A549 (cell line): ENCODE results near the gene COLEC12. TPM values are rescaled to one million over a fixed set of nuclear protein-coding genes. Genes with fewer than 3 reads are reported as not detected.

Source experiments
- ATAC-seq, 2 experiments: fragments of 200-7000 bp in 1 of 2; fragments of >200 bp in 1 of 2; cut with Nextera tagmentation in 1 of 2; cut with Tn5 transposase in 1 of 2; 3 replicates each; pipeline versions ENCODE4 v1.8.0 to v1.9.1; 2018 to 2020; ENCODE audit warnings: mild to moderate bottlenecking in 1 of 2, moderate library complexity in 1 of 2
- CTCF ChIA-PET: fragments of 300-600 bp; sonication (Branson Sonifier 250); formaldehyde crosslinking; extraction: SDS; loops from one replicate; lab custom pipeline; 2021; ENCODE audit warnings: antibody characterized with exemption, inconsistent platforms; lab: Yijun Ruan, JAX
- POLR2A ChIA-PET: fragments of 350-600 bp; formaldehyde crosslinking; extraction: SDS; loops from one replicate; lab custom pipeline; 2021; ENCODE audit warnings: antibody characterized with exemption, inconsistent platforms; lab: Yijun Ruan, JAX
- DNase-seq, 2 experiments: peaks; one replicate each; pipeline versions ENCODE4 v3.0.0 to v3.0.0-alpha.2; 2011 to 2016; ENCODE audit warnings: low read depth in 1 of 2, low spot score in 1 of 2
- FAIRE-seq: peaks from 2 replicates; lab custom pipeline; 2011; peaks lifted over from hg19 to GRCh38; lab: Jason Lieb, UNC
- H3K27ac ChIP-seq, 2 experiments: fragments of >200 bp; sonication (Bioruptor Twin); formaldehyde crosslinking; 3 replicates each; pipeline ENCODE4 v1.5.1; 2016 to 2017
- H3K4me1 ChIP-seq: fragments of >200 bp; sonication (Bioruptor Twin); formaldehyde crosslinking; 3 replicates; pipeline ENCODE4 v1.6.1; 2016
- H3K4me2 ChIP-seq: fragments of >200 bp; sonication (Bioruptor Twin); formaldehyde crosslinking; 3 replicates; pipeline ENCODE4 v1.6.1; 2016
- H3K4me3 ChIP-seq: fragments of >200 bp; sonication (Bioruptor Twin); formaldehyde crosslinking; 3 replicates; pipeline ENCODE4 v1.5.1; 2016
- H3K9me3 ChIP-seq: fragments of >200 bp; sonication (Bioruptor Twin); formaldehyde crosslinking; 3 replicates; pipeline ENCODE4 v1.6.1; 2016
- ATOH8 ChIP-seq: fragments of 250-450 bp; sonication (Bioruptor Pico); IDR thresholded peaks from 2 replicates; pipeline ENCODE4 v1.5.0; 2020; ENCODE audit warnings: low read depth, mild to moderate bottlenecking, moderate library complexity
- BCL3 ChIP-seq: fragments of >200 bp; sonication (Bioruptor Twin); formaldehyde crosslinking; IDR thresholded peaks from 3 replicates; pipeline ENCODE4 v1.6.1; 2016
- CBX2 ChIP-seq: fragments of 200-600 bp; sonication (generic); IDR thresholded peaks from 2 replicates; pipeline ENCODE4 v1.6.1; 2016; ENCODE audit warnings: low read depth, mild to moderate bottlenecking, borderline replicate concordance
- CBX8 ChIP-seq: fragments of 200-600 bp; sonication (generic); IDR thresholded peaks from 2 replicates; pipeline ENCODE4 v1.6.1; 2016
- CHD4 ChIP-seq: fragments of 200-600 bp; sonication (generic); IDR thresholded peaks from 2 replicates; pipeline ENCODE4 v1.6.1; 2016; ENCODE audit warnings: antibody characterized with exemption, mild to moderate bottlenecking, borderline replicate concordance
- ELK1 ChIP-seq: fragments of 150-350 bp; IDR thresholded peaks from 2 replicates; pipeline ENCODE4 v1.6.1; 2014; ENCODE audit warnings: low read depth, mild to moderate bottlenecking, low read length
- EP300 ChIP-seq, 2 experiments: fragments of >200 bp; sonication (Bioruptor Twin); formaldehyde crosslinking; IDR thresholded peaks; 2 replicates in 1 of 2; 3 replicates in 1 of 2; pipeline ENCODE4 v1.6.1; 2016 to 2017
- FOSB ChIP-seq: fragments of 250-450 bp; sonication (Bioruptor Pico); IDR thresholded peaks from 2 replicates; pipeline ENCODE4 v1.5.0; 2020; ENCODE audit warnings: mild to moderate bottlenecking, moderate library complexity
- FOSL2 ChIP-seq, 2 experiments: fragments of 450-650 bp in 1 of 2; fragments of >200 bp in 1 of 2; sonication (Bioruptor Twin) in 1 of 2; formaldehyde crosslinking; IDR thresholded peaks; 2 replicates each; pipeline versions ENCODE4 v1.5.0 to v1.6.1; 2016 to 2020; ENCODE audit warnings: mild to moderate bottlenecking in 1 of 2, moderate library complexity in 1 of 2
- HEYL ChIP-seq: fragments of 250-450 bp; sonication (Bioruptor Pico); IDR thresholded peaks from 2 replicates; pipeline ENCODE4 v1.8.0; 2021; ENCODE audit warnings: mild to moderate bottlenecking, moderate library complexity
- HMGXB4 ChIP-seq: fragments of 250-450 bp; sonication (Bioruptor Pico); IDR thresholded peaks from 2 replicates; pipeline ENCODE4 v1.5.0; 2021; ENCODE audit warnings: mild to moderate bottlenecking, moderate library complexity, borderline replicate concordance
- HOXB13 ChIP-seq: fragments of 250-450 bp; sonication (Bioruptor Pico); IDR thresholded peaks from 2 replicates; pipeline ENCODE4 v1.5.0; 2020; ENCODE audit warnings: low read depth, mild to moderate bottlenecking, moderate library complexity
- JUN ChIP-seq, 2 experiments: fragments of >200 bp; sonication (Bioruptor Twin); formaldehyde crosslinking; IDR thresholded peaks; 2 replicates in 1 of 2; 3 replicates in 1 of 2; pipeline ENCODE4 v1.6.1; 2016 to 2017
- KDM5A ChIP-seq: fragments of 200-600 bp; sonication (generic); IDR thresholded peaks from 2 replicates; pipeline ENCODE4 v1.6.1; 2016; ENCODE audit warnings: antibody characterized with exemption, mild to moderate bottlenecking
- MAFK ChIP-seq: fragments of 450-650 bp; IDR thresholded peaks from 2 replicates; pipeline ENCODE4 v1.6.1; 2014; ENCODE audit not compliant: partially characterized antibody
- NFE2L2 ChIP-seq: fragments of 150-350 bp; conservative IDR thresholded peaks from 2 replicates; pipeline ENCODE4 v1.6.1; 2014; ENCODE audit warnings: low read length
- NR3C1 ChIP-seq: fragments of >200 bp; sonication (Bioruptor Twin); formaldehyde crosslinking; IDR thresholded peaks from 3 replicates; pipeline ENCODE4 v1.6.1; 2017
- RAD21 ChIP-seq, 2 experiments: fragments of >200 bp in 1 of 2; sonication (Bioruptor Twin) in 1 of 2; formaldehyde crosslinking in 1 of 2; IDR thresholded peaks in 1 of 2; conservative IDR thresholded peaks in 1 of 2; 2 replicates in 1 of 2; 3 replicates in 1 of 2; pipeline ENCODE4 v1.6.1; 2012 to 2018; ENCODE audit warnings: inconsistent platforms in 1 of 2
- RNF2 ChIP-seq: fragments of 200-600 bp; sonication (generic); IDR thresholded peaks from 2 replicates; pipeline ENCODE4 v1.6.1; 2016; ENCODE audit warnings: low read depth, mild to moderate bottlenecking, antibody characterized with exemption, moderate library complexity, borderline replicate concordance
- SMC3 ChIP-seq: fragments of >200 bp; sonication (Bioruptor Twin); formaldehyde crosslinking; IDR thresholded peaks from 3 replicates; pipeline ENCODE4 v1.6.1; 2018; ENCODE audit warnings: inconsistent platforms
- ZFP36 ChIP-seq: fragments of 450-650 bp; IDR thresholded peaks from 2 replicates; pipeline ENCODE4 v1.6.1; 2014; ENCODE audit warnings: borderline replicate concordance; ENCODE audit not compliant: partially characterized antibody
- ZNF302 ChIP-seq: fragments of 250-450 bp; sonication (Bioruptor Pico); IDR thresholded peaks from 2 replicates; pipeline ENCODE4 v1.9.0; 2021; ENCODE audit warnings: inconsistent platforms, mild to moderate bottlenecking, moderate library complexity
- ZSCAN20 ChIP-seq: fragments of 250-450 bp; sonication (Bioruptor Pico); IDR thresholded peaks from 2 replicates; pipeline ENCODE4 v1.8.0; 2022; ENCODE audit warnings: mild to moderate bottlenecking, moderate library complexity
- WGBS: methylation state at CpG from one replicate; pipeline ENCODE4 v1.1.6; 2017; ENCODE audit errors: missing lambda C conversion rate; 5-methylcytosine and 5-hydroxymethylcytosine counted together
- polyA plus RNA-seq, 4 experiments: library from polyadenylated mRNA; depleted of rRNA in 3 of 4; stranded (reverse); fragments of >200 nt; fragmentation: RNase III in 1 of 4; extraction: RNeasy Plus Mini Kit Qiagen cat#74134 plus additional on column Dnase treatment in 1 of 4; gene quantifications; 2 replicates in 3 of 4; 3 replicates in 1 of 4; pipeline ENCODE4 v1.2.3, GENCODE V29; 2011 to 2017
- TF ChIP-seq, protein P1 (sequence below): fragments of >200 bp; sonication (Bioruptor Twin); formaldehyde crosslinking; IDR thresholded peaks from 3 replicates; pipeline ENCODE4 v1.5.1; 2016

COLEC12 gene
- polyA plus RNA-seq, 2 of the 4 experiments (the other 2 are of a cell fraction): 0.01 TPM; not detected in 1

DNA sequence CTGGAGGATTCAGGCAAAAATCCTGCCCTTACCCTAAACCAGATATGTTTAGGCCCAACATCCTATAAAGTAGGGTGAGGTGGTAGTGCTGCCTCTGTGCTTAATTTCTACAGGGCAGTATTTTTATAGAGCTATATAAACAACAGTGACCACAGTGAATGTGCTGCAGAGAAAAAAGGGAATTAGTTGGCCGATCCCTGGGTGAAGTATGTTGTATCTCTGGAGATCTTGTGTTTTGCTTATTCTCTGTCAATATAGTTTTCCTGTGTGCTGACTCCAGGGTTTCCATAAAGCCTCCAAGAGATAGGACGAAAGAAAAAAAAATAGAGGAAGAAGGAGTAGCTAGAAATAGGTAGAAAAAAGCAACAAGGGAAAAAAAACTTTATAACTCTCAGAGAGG, 143.7 kb downstream of the COLEC12 start:
- TF ChIP-seq NR3C1: no peak
- no peak for TF ChIP-seq MAFK
- no peak for TF ChIP-seq HEYL (CRISPR knock-in tag)
- TF ChIP-seq KDM5A: no peak
- no peak for TF ChIP-seq RAD21 (conservative IDR thresholded peaks at IDR 0.05 in 1 of 2, IDR thresholded peaks at IDR 0.05 in 1 of 2)
- TF ChIP-seq EP300 (IDR thresholded peaks at IDR 0.05): no peak
- no peak for TF ChIP-seq BCL3
- no peak for TF ChIP-seq ATOH8 (CRISPR knock-in tag)
- no peak for TF ChIP-seq CBX8
- DNase-seq (no peak), FAIRE-seq (no peak), ATAC-seq (no peak)
- no peak overlapping the region for H3K27ac ChIP-seq
- no peaks in the 10 kb centered on the region for H3K4me1 ChIP-seq
- WGBS: 25% methylated on average over 2 of the region's 2 CpGs
- H3K4me3 ChIP-seq: no peak overlapping the region
- POLR2A ChIA-PET: no interaction called here
- H3K9me3 ChIP-seq: no peaks in the 10 kb centered on the region
- no peak overlapping the region for H3K4me2 ChIP-seq
- CTCF ChIA-PET: no interaction called here

DNA sequence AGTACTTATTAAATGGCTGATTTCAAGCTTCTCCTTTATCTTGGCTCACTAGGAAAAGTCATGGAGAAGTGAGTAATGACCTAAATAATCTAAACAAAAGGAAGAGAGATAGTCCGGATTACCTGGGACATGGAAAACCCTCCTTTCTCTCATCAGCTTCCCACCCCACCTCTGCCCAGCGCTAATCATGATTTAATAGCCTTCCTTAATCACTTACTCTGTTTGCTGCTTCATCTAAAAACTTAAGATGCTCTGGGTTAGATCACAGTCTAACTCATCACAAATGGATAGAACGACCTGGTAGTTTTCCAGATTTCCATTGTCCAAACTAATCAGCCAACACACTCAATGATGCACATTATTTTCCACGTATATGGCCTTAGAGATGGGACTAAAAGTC, 144.8 kb downstream of the COLEC12 start:
- CTCF ChIA-PET: no interaction called here
- H3K27ac ChIP-seq: no peak overlapping the region
- no peak overlapping the region for H3K4me2 ChIP-seq
- no peak overlapping the region for H3K4me3 ChIP-seq
- FAIRE-seq (no peak), ATAC-seq (no peak), DNase-seq (no peak)
- TF ChIP-seq HOXB13 (no peak), CBX8 (no peak), JUN (IDR thresholded peaks at IDR 0.05) (no peak), FOSL2 (IDR thresholded peaks at IDR 0.05) (no peak), FOSL2 (CRISPR knock-in tag; IDR thresholded peaks at IDR 0.05) (no peak), CBX2 (no peak), RNF2 (no peak), HMGXB4 (CRISPR knock-in tag) (no peak), CHD4 (no peak), ZFP36 (no peak), SMC3 (no peak), ZNF302 (no peak), NR3C1 (no peak), NFE2L2 (no peak), ZSCAN20 (CRISPR knock-in tag) (no peak), ELK1 (no peak), FOSB (CRISPR knock-in tag) (no peak)
- TF ChIP-seq, protein P1, sequence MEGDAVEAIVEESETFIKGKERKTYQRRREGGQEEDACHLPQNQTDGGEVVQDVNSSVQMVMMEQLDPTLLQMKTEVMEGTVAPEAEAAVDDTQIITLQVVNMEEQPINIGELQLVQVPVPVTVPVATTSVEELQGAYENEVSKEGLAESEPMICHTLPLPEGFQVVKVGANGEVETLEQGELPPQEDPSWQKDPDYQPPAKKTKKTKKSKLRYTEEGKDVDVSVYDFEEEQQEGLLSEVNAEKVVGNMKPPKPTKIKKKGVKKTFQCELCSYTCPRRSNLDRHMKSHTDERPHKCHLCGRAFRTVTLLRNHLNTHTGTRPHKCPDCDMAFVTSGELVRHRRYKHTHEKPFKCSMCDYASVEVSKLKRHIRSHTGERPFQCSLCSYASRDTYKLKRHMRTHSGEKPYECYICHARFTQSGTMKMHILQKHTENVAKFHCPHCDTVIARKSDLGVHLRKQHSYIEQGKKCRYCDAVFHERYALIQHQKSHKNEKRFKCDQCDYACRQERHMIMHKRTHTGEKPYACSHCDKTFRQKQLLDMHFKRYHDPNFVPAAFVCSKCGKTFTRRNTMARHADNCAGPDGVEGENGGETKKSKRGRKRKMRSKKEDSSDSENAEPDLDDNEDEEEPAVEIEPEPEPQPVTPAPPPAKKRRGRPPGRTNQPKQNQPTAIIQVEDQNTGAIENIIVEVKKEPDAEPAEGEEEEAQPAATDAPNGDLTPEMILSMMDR: no peak
- H3K9me3 ChIP-seq: no peaks in the 10 kb centered on the region
- no peaks in the 10 kb centered on the region for H3K4me1 ChIP-seq
- 17% methylated on average over 4 of the region's 4 CpGs for WGBS
- POLR2A ChIA-PET: no interaction called here
